ENCODE results near the gene TAMALIN.

The TAMALIN gene

DNA sequence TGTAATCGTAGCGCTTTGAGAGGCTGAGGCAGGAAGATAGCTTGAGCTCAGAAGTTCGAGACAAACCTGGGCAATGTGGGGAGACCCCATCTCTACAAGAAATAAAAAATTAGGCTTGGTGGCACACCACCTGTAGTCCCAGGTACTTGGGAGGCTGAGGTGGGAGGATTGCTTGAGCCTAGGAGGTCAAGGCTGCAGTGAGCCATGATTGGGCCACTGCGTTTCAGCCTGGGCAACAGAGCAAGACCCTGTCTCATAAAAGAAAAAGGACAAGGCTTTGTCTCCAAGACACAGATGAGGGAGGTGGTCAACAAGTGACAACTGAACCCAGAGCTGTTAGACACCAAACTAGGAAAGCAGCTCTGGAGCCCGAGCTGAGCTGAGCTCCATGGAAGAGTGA, 14.5 kb upstream of the TAMALIN start:
- no peaks in the 10 kb centered on the region for H3K27me3 ChIP-seq (ENCODE audit: insufficient read depth, low read length, poor library complexity, severe bottlenecking)
- H3K36me3 ChIP-seq (ENCODE audit: insufficient read depth, low read length): peaks cover 32% of the 10 kb centered on the region; the same call in 1 of the 2 replicates
- H3K9ac ChIP-seq (ENCODE audit: low read depth, low read length, poor library complexity, severe bottlenecking): no peak overlapping the region
- H3K79me2 ChIP-seq (ENCODE audit: insufficient read depth, low read length): no peaks in the 10 kb centered on the region
- no peaks in the 10 kb centered on the region for H3K4me1 ChIP-seq (ENCODE audit: insufficient read depth, low read length, poor library complexity, severe bottlenecking)
- H3K4me3 ChIP-seq (ENCODE audit: low read length, poor library complexity, severe bottlenecking): no peak overlapping the region
- TF ChIP-seq, protein P1, sequence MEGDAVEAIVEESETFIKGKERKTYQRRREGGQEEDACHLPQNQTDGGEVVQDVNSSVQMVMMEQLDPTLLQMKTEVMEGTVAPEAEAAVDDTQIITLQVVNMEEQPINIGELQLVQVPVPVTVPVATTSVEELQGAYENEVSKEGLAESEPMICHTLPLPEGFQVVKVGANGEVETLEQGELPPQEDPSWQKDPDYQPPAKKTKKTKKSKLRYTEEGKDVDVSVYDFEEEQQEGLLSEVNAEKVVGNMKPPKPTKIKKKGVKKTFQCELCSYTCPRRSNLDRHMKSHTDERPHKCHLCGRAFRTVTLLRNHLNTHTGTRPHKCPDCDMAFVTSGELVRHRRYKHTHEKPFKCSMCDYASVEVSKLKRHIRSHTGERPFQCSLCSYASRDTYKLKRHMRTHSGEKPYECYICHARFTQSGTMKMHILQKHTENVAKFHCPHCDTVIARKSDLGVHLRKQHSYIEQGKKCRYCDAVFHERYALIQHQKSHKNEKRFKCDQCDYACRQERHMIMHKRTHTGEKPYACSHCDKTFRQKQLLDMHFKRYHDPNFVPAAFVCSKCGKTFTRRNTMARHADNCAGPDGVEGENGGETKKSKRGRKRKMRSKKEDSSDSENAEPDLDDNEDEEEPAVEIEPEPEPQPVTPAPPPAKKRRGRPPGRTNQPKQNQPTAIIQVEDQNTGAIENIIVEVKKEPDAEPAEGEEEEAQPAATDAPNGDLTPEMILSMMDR (conservative IDR thresholded peaks at IDR 0.05; ENCODE audit: low read length): no peak
- TF ChIP-seq EZH2phosphoT487 (IDR thresholded peaks at IDR 0.05; ENCODE audit: borderline replicate concordance): no peak
- no peak overlapping the region for H2AFZ ChIP-seq (ENCODE audit: low read length)
- no peaks in the 10 kb centered on the region for H3K9me3 ChIP-seq (ENCODE audit: insufficient read depth, low read depth, low read length)
- H3K4me2 ChIP-seq (ENCODE audit: low read depth, low read length, poor library complexity, severe bottlenecking): no peak overlapping the region
- H3F3A ChIP-seq (ENCODE audit: low read depth): no peaks in the 10 kb centered on the region
- H4K20me1 ChIP-seq (ENCODE audit: insufficient read depth, low read length, poor library complexity, severe bottlenecking): no peaks in the 10 kb centered on the region
- no peaks in the 10 kb centered on the region for H3K9me2 ChIP-seq (replicated peaks; ENCODE audit: low read depth, low read length)

DNA sequence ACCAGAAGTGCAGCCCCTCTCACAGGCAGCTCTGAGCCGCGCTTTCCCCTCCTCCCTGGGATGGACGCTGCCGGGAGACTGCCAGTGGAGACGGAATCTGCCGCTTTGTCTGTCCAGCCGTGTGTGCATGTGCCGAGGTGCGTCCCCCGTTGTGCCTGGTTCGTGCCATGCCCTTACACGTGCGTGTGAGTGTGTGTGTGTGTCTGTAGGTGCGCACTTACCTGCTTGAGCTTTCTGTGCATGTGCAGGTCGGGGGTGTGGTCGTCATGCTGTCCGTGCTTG, 12.3 kb upstream of the TAMALIN start:
- Histone ChIP-seq H3K9ac (ENCODE audit: low read depth, low read length, poor library complexity, severe bottlenecking) (no peak overlapping the region), H3K79me2 (ENCODE audit: insufficient read depth, low read length) (no peaks in the 10 kb centered on the region), H2AFZ (ENCODE audit: low read length) (no peak overlapping the region), H3K36me3 (ENCODE audit: insufficient read depth, low read length) (peaks cover 34% of the 10 kb centered on the region; the same call in 1 of the 2 replicates), H3K9me3 (ENCODE audit: insufficient read depth, low read depth, low read length) (no peaks in the 10 kb centered on the region), H3K4me2 (ENCODE audit: low read depth, low read length, poor library complexity, severe bottlenecking) (no peak overlapping the region), H3F3A (ENCODE audit: low read depth) (no peaks in the 10 kb centered on the region), H4K20me1 (ENCODE audit: insufficient read depth, low read length, poor library complexity, severe bottlenecking) (no peaks in the 10 kb centered on the region), H3K9me2 (replicated peaks; ENCODE audit: low read depth, low read length) (no peaks in the 10 kb centered on the region), H3K4me3 (ENCODE audit: low read length, poor library complexity, severe bottlenecking) (no peak overlapping the region), H3K27me3 (ENCODE audit: insufficient read depth, low read length, poor library complexity, severe bottlenecking) (no peaks in the 10 kb centered on the region), H3K4me1 (ENCODE audit: insufficient read depth, low read length, poor library complexity, severe bottlenecking) (no peaks in the 10 kb centered on the region)
- TF ChIP-seq, protein P1 (conservative IDR thresholded peaks at IDR 0.05; ENCODE audit: low read length): no peak
- no peak for TF ChIP-seq EZH2phosphoT487 (IDR thresholded peaks at IDR 0.05; ENCODE audit: borderline replicate concordance)

DNA sequence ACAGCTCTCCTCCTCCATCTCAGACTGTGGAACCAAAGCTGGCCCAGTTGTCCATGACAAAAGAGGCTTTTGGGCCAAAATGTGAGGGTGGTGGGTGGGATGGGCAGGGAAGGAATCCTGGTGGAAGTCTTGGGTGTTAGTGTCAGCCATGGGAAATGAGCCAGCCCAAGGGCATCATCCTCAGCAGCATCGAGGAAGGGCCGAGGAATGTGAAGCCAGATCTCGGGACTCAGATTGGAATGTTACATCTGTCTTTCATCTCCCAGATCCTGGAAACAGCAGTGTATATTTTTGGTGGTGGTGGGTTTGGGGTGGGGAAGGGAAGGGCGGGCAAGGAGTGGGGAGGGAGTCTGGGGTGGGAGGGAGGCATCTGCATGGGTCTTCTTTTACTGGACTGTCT, 11.8 kb upstream of the TAMALIN start:
- H4K20me1 ChIP-seq (ENCODE audit: insufficient read depth, low read length, poor library complexity, severe bottlenecking): no peaks in the 10 kb centered on the region
- H3K36me3 ChIP-seq (ENCODE audit: insufficient read depth, low read length): peaks cover 34% of the 10 kb centered on the region; the same call in 1 of the 2 replicates
- H3K9me2 ChIP-seq (replicated peaks; ENCODE audit: low read depth, low read length): no peaks in the 10 kb centered on the region

More for the DNA sequence above, 11.8 kb upstream of the TAMALIN start:
- no peak overlapping the region for H3K9ac ChIP-seq (ENCODE audit: low read depth, low read length, poor library complexity, severe bottlenecking)
- TF ChIP-seq, protein P1 (conservative IDR thresholded peaks at IDR 0.05; ENCODE audit: low read length): no peak
- TF ChIP-seq EZH2phosphoT487 (IDR thresholded peaks at IDR 0.05; ENCODE audit: borderline replicate concordance): no peak
- H3K9me3 ChIP-seq (ENCODE audit: insufficient read depth, low read depth, low read length): no peaks in the 10 kb centered on the region
- no peak overlapping the region for H3K4me2 ChIP-seq (ENCODE audit: low read depth, low read length, poor library complexity, severe bottlenecking)
- H3F3A ChIP-seq (ENCODE audit: low read depth): no peaks in the 10 kb centered on the region
- H3K4me3 ChIP-seq (ENCODE audit: low read length, poor library complexity, severe bottlenecking): no peak overlapping the region
- H2AFZ ChIP-seq (ENCODE audit: low read length): no peak overlapping the region
- no peaks in the 10 kb centered on the region for H3K4me1 ChIP-seq (ENCODE audit: insufficient read depth, low read length, poor library complexity, severe bottlenecking)
- H3K79me2 ChIP-seq (ENCODE audit: insufficient read depth, low read length): no peaks in the 10 kb centered on the region
- no peaks in the 10 kb centered on the region for H3K27me3 ChIP-seq (ENCODE audit: insufficient read depth, low read length, poor library complexity, severe bottlenecking)
